Endothelial cell of umbilical vein (primary cell): ENCODE measurements around the gene PRRC2A.

ENCODE experiments used
- EZH2 ChIP-seq: IDR thresholded peaks from 2 replicates; pipeline ENCODE4 v1.6.1; 2012; ENCODE audit warnings: borderline replicate concordance, low read depth, mild to moderate bottlenecking, moderate library complexity, low read length, inconsistent platforms; ENCODE audit not compliant: severe bottlenecking
- GATA2 ChIP-seq: IDR thresholded peaks from 2 replicates; pipeline ENCODE4 v1.7.0; 2011; ENCODE audit warnings: low read depth, mild to moderate bottlenecking, moderate library complexity, mixed read lengths, low read length; ENCODE audit not compliant: insufficient read length, insufficient read depth
- POLR2A ChIP-seq: IDR thresholded peaks from 2 replicates; pipeline ENCODE4 v1.6.1; 2012; ENCODE audit warnings: low read depth, mild to moderate bottlenecking, control low read depth, low read length
- POLR2AphosphoS5 ChIP-seq: IDR thresholded peaks from 2 replicates; pipeline ENCODE4 v1.6.1; 2012; ENCODE audit warnings: low read depth, mild to moderate bottlenecking, control low read depth, low read length, moderate library complexity; ENCODE audit not compliant: insufficient read depth
- TF ChIP-seq, protein P1 (sequence below), 2 donors: IDR thresholded peaks; 1 replicate in 1 of 2; 2 replicates in 1 of 2; pipeline ENCODE4 v1.5.1; 2011; ENCODE audit warnings: low read length in 2 of 2, mild to moderate bottlenecking in 2 of 2, moderate library complexity in 2 of 2, control low read depth in 1 of 2, inconsistent platforms in 1 of 2, low read depth in 1 of 2; ENCODE audit not compliant: insufficient read depth in 1 of 2; ENCODE audit errors: extremely low read depth in 1 of 2
- TF ChIP-seq, protein P2 (sequence below): IDR thresholded peaks from 2 replicates; pipeline ENCODE4 v1.6.1; 2011; ENCODE audit not compliant: insufficient read depth, insufficient read length

DNA sequence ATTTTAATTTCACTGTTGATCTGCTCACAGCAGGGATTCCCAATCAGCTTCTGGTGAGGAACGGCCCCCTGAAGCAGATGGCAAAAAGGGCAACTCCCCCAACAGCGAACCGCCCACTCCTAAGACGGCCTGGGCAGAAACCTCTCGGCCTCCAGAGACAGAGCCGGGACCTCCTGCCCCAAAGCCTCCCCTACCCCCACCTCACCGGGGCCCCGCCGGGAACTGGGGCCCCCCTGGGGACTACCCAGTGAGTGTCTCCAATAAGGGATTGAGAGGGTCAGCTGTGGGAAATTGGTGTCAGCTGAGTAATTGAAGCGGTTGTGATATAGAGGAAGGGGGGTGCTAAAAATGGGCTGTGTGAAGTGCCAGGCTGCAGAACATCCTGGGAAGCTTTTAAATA is 6.4 kb downstream of the PRRC2A start:
- TF ChIP-seq, protein P1, sequence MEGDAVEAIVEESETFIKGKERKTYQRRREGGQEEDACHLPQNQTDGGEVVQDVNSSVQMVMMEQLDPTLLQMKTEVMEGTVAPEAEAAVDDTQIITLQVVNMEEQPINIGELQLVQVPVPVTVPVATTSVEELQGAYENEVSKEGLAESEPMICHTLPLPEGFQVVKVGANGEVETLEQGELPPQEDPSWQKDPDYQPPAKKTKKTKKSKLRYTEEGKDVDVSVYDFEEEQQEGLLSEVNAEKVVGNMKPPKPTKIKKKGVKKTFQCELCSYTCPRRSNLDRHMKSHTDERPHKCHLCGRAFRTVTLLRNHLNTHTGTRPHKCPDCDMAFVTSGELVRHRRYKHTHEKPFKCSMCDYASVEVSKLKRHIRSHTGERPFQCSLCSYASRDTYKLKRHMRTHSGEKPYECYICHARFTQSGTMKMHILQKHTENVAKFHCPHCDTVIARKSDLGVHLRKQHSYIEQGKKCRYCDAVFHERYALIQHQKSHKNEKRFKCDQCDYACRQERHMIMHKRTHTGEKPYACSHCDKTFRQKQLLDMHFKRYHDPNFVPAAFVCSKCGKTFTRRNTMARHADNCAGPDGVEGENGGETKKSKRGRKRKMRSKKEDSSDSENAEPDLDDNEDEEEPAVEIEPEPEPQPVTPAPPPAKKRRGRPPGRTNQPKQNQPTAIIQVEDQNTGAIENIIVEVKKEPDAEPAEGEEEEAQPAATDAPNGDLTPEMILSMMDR (IDR thresholded peaks at IDR 0.05; ENCODE audit: extremely low read depth in 1 of 2, insufficient read depth in 1 of 2, low read depth in 1 of 2, low read length in 2 of 2) = no peak
- no peak for TF ChIP-seq POLR2A
- no peak for TF ChIP-seq POLR2AphosphoS5
- no peak for TF ChIP-seq GATA2
- TF ChIP-seq EZH2 = no peak
- TF ChIP-seq, protein P2, sequence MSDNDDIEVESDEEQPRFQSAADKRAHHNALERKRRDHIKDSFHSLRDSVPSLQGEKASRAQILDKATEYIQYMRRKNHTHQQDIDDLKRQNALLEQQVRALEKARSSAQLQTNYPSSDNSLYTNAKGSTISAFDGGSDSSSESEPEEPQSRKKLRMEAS = no peak
